Thoracic aorta (tissue), 2 donors: ENCODE data around the gene HOXC4. TPM values are rescaled to one million over a fixed set of nuclear protein-coding genes. Genes with fewer than 3 reads are reported as not detected.

Experiments used
- ATAC-seq: fragments of 150-250 bp; one replicate; pipeline ENCODE4 v1.8.0; 2017; ENCODE audit warnings: low read depth; ENCODE audit not compliant: insufficient number of reproducible peaks, low FRiP score
- DNase-seq: peaks from one replicate; pipeline ENCODE4 v3.0.0-alpha.2; 2020; ENCODE audit warnings: low spot score
- H3K27ac ChIP-seq, 2 donors: fragments of 200-600 bp; sonication (generic); 1 replicate in 1 of 2; 2 replicates in 1 of 2; pipeline ENCODE4 v1.5.1; 2016; ENCODE audit warnings: mild to moderate bottlenecking in 2 of 2, moderate library complexity in 2 of 2
- H3K27me3 ChIP-seq: fragments of 200-600 bp; sonication (generic); replicated peaks from 2 replicates; pipeline ENCODE4 v1.6.0; 2016; ENCODE audit warnings: mild to moderate bottlenecking; ENCODE audit not compliant: insufficient read depth
- H3K36me3 ChIP-seq: fragments of 200-600 bp; sonication (generic); one replicate; pipeline ENCODE4 v1.5.1; 2016
- H3K4me1 ChIP-seq, 2 donors: fragments of 200-600 bp; sonication (generic); 1 replicate in 1 of 2; 2 replicates in 1 of 2; pipeline versions ENCODE4 v1.5.1 to v1.6.0; 2016; ENCODE audit warnings: low read depth in 2 of 2, mild to moderate bottlenecking in 1 of 2; ENCODE audit not compliant: control insufficient read depth in 1 of 2
- H3K4me3 ChIP-seq: fragments of 200-600 bp; sonication (generic); 2 replicates; pipeline ENCODE4 v1.5.1; 2016; ENCODE audit warnings: mild to moderate bottlenecking
- H3K9me3 ChIP-seq: fragments of 200-600 bp; sonication (generic); 2 replicates; pipeline ENCODE4 v1.5.1; 2016
- CTCF ChIP-seq: fragments of 200-600 bp; sonication (generic); IDR thresholded peaks from one replicate; pipeline ENCODE4 v1.5.1; 2019; ENCODE audit warnings: antibody characterized with exemption
- total RNA-seq, 2 donors: library from RNA; depleted of rRNA; stranded (reverse); fragments of >200 nt; gene quantifications; one replicate each; pipeline versions ENCODE4 v1.1.0 to v1.2.3, GENCODE V29; 2016

HOXC4 gene
- total RNA-seq, 2 donors from 2014 or later: 1.2 TPM; not detected in 1

- TF ChIP-seq CTCF: no peak
- Histone ChIP-seq H3K4me3 (no peak overlapping the region), H3K4me1 (peaks cover 0 to 7% of the 10 kb centered on the region in 2 donors), H3K36me3 (peaks cover 3% of the 10 kb centered on the region), H3K9me3 (no peaks in the 10 kb centered on the region), H3K27ac (peak overlapping the region in 1 of 2 donors; percentile 7), H3K27me3 (no peaks in the 10 kb centered on the region)
- DNase-seq (no peak), ATAC-seq (no peak)
Observed at GRCh38 chr12:54027442-54027786, 26.2 kb upstream of the HOXC4 start.

DNA sequence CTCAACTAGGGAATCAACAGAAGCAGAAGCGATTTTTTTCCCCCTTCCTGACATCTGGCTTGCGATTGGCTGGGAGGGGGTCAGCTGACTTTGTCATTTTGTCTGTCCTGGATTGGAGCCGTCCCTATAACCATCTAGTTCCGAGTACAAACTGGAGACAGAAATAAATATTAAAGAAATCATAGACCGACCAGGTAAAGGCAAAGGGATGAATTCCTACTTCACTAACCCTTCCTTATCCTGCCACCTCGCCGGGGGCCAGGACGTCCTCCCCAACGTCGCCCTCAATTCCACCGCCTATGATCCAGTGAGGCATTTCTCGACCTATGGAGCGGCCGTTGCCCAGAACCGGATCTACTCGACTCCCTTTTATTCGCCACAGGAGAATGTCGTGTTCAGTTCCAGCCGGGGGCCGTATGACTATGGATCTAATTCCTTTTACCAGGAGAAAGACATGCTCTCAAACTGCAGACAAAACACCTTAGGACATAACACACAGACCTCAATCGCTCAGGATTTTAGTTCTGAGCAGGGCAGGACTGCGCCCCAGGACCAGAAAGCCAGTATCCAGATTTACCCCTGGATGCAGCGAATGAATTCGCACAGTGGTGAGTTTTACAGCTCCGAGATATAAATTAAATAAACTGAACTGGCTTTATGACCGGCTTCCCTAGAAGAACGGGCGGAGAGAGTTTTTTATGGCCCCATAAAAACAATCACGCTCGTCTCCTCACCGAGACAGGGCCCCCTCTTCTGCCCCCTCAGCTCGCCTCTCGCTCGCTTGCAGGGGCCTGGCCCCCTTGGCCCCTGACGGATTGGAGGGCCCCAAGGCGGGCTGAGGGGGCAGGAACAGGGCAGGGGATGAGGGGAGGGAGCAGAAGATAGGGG is 25.1 kb upstream of the HOXC4 start, which contains the start of gene HOXC6:
TSS of gene HOXC6 (plus strand) at position 127 of the 888 bp plus-strand sequence. CDS start at position 209, 82 bp downstream.
- Histone ChIP-seq H3K4me1 (peaks cover 0 to 10% of the 10 kb centered on the region in 2 donors), H3K9me3 (no peaks in the 10 kb centered on the region), H3K36me3 (peaks cover 3% of the 10 kb centered on the region), H3K27ac (peak within 1 kb of the TSS in 1 of 2 donors; percentile 7), H3K4me3 (peak within 1 kb of the TSS; percentile 69), H3K27me3 (no peaks in the 10 kb centered on the region)
- DNase-seq (no peak), ATAC-seq (no peak)
- TF ChIP-seq CTCF: no peak

DNA sequence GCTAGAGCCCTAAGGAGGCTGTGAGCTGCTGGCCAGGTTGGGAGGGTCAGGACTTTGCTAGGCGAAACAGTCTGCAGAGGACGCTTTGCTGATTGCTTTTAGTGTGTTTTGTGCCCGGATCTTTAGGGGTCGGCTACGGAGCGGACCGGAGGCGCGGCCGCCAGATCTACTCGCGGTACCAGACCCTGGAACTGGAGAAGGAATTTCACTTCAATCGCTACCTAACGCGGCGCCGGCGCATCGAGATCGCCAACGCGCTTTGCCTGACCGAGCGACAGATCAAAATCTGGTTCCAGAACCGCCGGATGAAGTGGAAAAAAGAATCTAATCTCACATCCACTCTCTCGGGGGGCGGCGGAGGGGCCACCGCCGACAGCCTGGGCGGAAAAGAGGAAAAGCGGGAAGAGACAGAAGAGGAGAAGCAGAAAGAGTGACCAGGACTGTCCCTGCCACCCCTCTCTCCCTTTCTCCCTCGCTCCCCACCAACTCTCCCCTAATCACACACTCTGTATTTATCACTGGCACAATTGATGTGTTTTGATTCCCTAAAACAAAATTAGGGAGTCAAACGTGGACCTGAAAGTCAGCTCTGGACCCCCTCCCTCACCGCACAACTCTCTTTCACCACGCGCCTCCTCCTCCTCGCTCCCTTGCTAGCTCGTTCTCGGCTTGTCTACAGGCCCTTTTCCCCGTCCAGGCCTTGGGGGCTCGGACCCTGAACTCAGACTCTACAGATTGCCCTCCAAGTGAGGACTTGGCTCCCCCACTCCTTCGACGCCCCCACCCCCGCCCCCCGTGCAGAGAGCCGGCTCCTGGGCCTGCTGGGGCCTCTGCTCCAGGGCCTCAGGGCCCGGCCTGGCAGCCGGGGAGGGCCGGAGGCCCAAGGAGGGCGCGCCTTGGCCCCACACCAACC is 23.9 kb upstream of the HOXC4 start:
- DNase-seq (no peak), ATAC-seq (no peak)
- peak overlapping the region; percentile 69 for H3K4me3 ChIP-seq
- no peak for TF ChIP-seq CTCF
- H3K9me3 ChIP-seq: no peaks in the 10 kb centered on the region
- peaks cover 3% of the 10 kb centered on the region for H3K36me3 ChIP-seq
- H3K27ac ChIP-seq: no peak overlapping the region
- H3K4me1 ChIP-seq: peaks cover 0 to 11% of the 10 kb centered on the region in 2 donors
- H3K27me3 ChIP-seq: no peaks in the 10 kb centered on the region

DNA sequence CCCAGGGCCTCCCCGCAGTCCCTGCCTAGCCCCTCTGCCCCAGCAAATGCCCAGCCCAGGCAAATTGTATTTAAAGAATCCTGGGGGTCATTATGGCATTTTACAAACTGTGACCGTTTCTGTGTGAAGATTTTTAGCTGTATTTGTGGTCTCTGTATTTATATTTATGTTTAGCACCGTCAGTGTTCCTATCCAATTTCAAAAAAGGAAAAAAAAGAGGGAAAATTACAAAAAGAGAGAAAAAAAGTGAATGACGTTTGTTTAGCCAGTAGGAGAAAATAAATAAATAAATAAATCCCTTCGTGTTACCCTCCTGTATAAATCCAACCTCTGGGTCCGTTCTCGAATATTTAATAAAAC is 23.2 kb upstream of the HOXC4 start:
- Histone ChIP-seq H3K4me1 (peaks cover 0 to 11% of the 10 kb centered on the region in 2 donors), H3K4me3 (no peak overlapping the region)
- no peak for ATAC-seq

More for the DNA sequence above, 23.2 kb upstream of the HOXC4 start:
- DNase-seq: no peak
- no peak for TF ChIP-seq CTCF
- Histone ChIP-seq H3K27ac (no peak overlapping the region), H3K36me3 (peaks cover 3% of the 10 kb centered on the region), H3K9me3 (no peaks in the 10 kb centered on the region), H3K27me3 (no peaks in the 10 kb centered on the region)
